ENCODE measurements around the gene IFNG-AS1. TPM values are rescaled to one million over a fixed set of nuclear protein-coding genes. Genes with fewer than 3 reads are reported as not detected.
A peak's percentile ranks its signal among the peaks of the same experiment; 100 is the strongest.

The IFNG-AS1 gene
- total RNA-seq, 1 experiment from 2014 or later = not detected

- Histone ChIP-seq H3K4me1 (ENCODE audit: insufficient read depth, low read length, poor library complexity, severe bottlenecking) (no peaks in the 10 kb centered on the region), H3K27ac (ENCODE audit: low read depth, low read length, poor library complexity, severe bottlenecking) (no peak overlapping the region), H3K36me3 (ENCODE audit: insufficient read depth, low read length, poor library complexity, severe bottlenecking) (no peaks in the 10 kb centered on the region), H3K9me3 (ENCODE audit: low read depth, low read length, poor library complexity, severe bottlenecking) (no peaks in the 10 kb centered on the region), H3K4me3 (ENCODE audit: low read depth, low read length, poor library complexity, severe bottlenecking) (no peak overlapping the region), H3K27me3 (replicated peaks; ENCODE audit: insufficient read depth, low read depth, low read length, poor library complexity) (no peaks in the 10 kb centered on the region)
- no TSS peak for BruUV-seq (replicated peaks)
- DNase-seq (ENCODE audit: low spot score) = no peak
- CTCF ChIA-PET = no interaction called here
- intact Hi-C loops (cut with micrococcal nuclease; ENCODE audit: unreplicated experiment) = no loop called here
- no peak for TF ChIP-seq CTCF (conservative IDR thresholded peaks at IDR 0.05; ENCODE audit: low read depth, low read length)
- no peak for TF ChIP-seq EZH2 (IDR thresholded peaks at IDR 0.05; ENCODE audit: borderline replicate concordance, low read depth, low read length, poor library complexity, severe bottlenecking)
- POLR2A ChIA-PET (ENCODE audit: low non-redundant PET) = no interaction called here
Measured at GRCh38 chr12:67980391-67980790, 8.9 kb upstream of the IFNG-AS1 start.

- no peak overlapping the region for H3K27ac ChIP-seq (ENCODE audit: low read depth, low read length, poor library complexity, severe bottlenecking)
- no peaks in the 10 kb centered on the region for H3K4me1 ChIP-seq (ENCODE audit: insufficient read depth, low read length, poor library complexity, severe bottlenecking)
- CTCF ChIA-PET = no interaction called here
- H3K9me3 ChIP-seq (ENCODE audit: low read depth, low read length, poor library complexity, severe bottlenecking) = no peaks in the 10 kb centered on the region
- no TSS peak for BruUV-seq (replicated peaks)
- intact Hi-C loops (cut with micrococcal nuclease; ENCODE audit: unreplicated experiment) = no loop called here
- DNase-seq (ENCODE audit: low spot score) = peak; percentile 82
- POLR2A ChIA-PET (ENCODE audit: low non-redundant PET) = no interaction called here
- H3K4me3 ChIP-seq (ENCODE audit: low read depth, low read length, poor library complexity, severe bottlenecking) = no peak overlapping the region
- no peaks in the 10 kb centered on the region for H3K36me3 ChIP-seq (ENCODE audit: insufficient read depth, low read length, poor library complexity, severe bottlenecking)
- TF ChIP-seq EZH2 (IDR thresholded peaks at IDR 0.05; ENCODE audit: borderline replicate concordance, low read depth, low read length, poor library complexity, severe bottlenecking) (no peak), CTCF (conservative IDR thresholded peaks at IDR 0.05; ENCODE audit: low read depth, low read length) (no peak)
- H3K27me3 ChIP-seq (replicated peaks; ENCODE audit: insufficient read depth, low read depth, low read length, poor library complexity) = no peaks in the 10 kb centered on the region
Measured at GRCh38 chr12:67981287-67982162, 7.7 kb upstream of the IFNG-AS1 start.

- TF ChIP-seq EZH2 (IDR thresholded peaks at IDR 0.05; ENCODE audit: borderline replicate concordance, low read depth, low read length, poor library complexity, severe bottlenecking) (no peak), CTCF (conservative IDR thresholded peaks at IDR 0.05; ENCODE audit: low read depth, low read length) (no peak)
- BruUV-seq (replicated peaks) = no TSS peak
- no peak overlapping the region for H3K4me3 ChIP-seq (ENCODE audit: low read depth, low read length, poor library complexity, severe bottlenecking)
- no peaks in the 10 kb centered on the region for H3K4me1 ChIP-seq (ENCODE audit: insufficient read depth, low read length, poor library complexity, severe bottlenecking)
- no peaks in the 10 kb centered on the region for H3K9me3 ChIP-seq (ENCODE audit: low read depth, low read length, poor library complexity, severe bottlenecking)
- H3K36me3 ChIP-seq (ENCODE audit: insufficient read depth, low read length, poor library complexity, severe bottlenecking) = no peaks in the 10 kb centered on the region
- H3K27me3 ChIP-seq (replicated peaks; ENCODE audit: insufficient read depth, low read depth, low read length, poor library complexity) = no peaks in the 10 kb centered on the region
- intact Hi-C loops (cut with micrococcal nuclease; ENCODE audit: unreplicated experiment) = no loop called here
- no peak overlapping the region for H3K27ac ChIP-seq (ENCODE audit: low read depth, low read length, poor library complexity, severe bottlenecking)
- ChIA-PET CTCF (no interaction called here), POLR2A (ENCODE audit: low non-redundant PET) (no interaction called here)
- peak; percentile 40 for DNase-seq (ENCODE audit: low spot score)
Measured at GRCh38 chr12:67982164-67982563, 7.1 kb upstream of the IFNG-AS1 start.
